ENCODE measurements around the gene TRAF3IP1. TPM values are rescaled to one million over a fixed set of nuclear protein-coding genes. Genes with fewer than 3 reads are reported as not detected.

TRAF3IP1 gene
- polyA plus RNA-seq, 12 donors: 7.1 to 22.5 (median 8.8) TPM; not detected in 1

GRCh38 chr2:238408615-238409340 is 88.5 kb downstream of the TRAF3IP1 start:
- DNase-seq: no peak

GRCh38 chr2:238409341-238410199 is 89.3 kb downstream of the TRAF3IP1 start:
- no peak for DNase-seq

- no peak for DNase-seq
Measured at GRCh38 chr2:238412067-238412767, 91.9 kb downstream of the TRAF3IP1 start.

GRCh38 chr2:238413368-238413767 is 93.0 kb downstream of the TRAF3IP1 start:
- DNase-seq: no peak

- no peak for DNase-seq
Measured at GRCh38 chr2:238415036-238415764, 94.9 kb downstream of the TRAF3IP1 start.

- no peak for DNase-seq
Measured at GRCh38 chr2:238415893-238416292, 95.6 kb downstream of the TRAF3IP1 start.

- no peak for DNase-seq
Measured at GRCh38 chr2:238418196-238418998, 98.1 kb downstream of the TRAF3IP1 start.

GRCh38 chr2:238418999-238419546 is 98.8 kb downstream of the TRAF3IP1 start:
- DNase-seq: no peak

GRCh38 chr2:238420442-238420841 is 100.1 kb downstream of the TRAF3IP1 start:
- DNase-seq: no peak

- no peak for DNase-seq
Measured at GRCh38 chr2:238420878-238421694, 100.8 kb downstream of the TRAF3IP1 start.

- no peak for DNase-seq
Measured at GRCh38 chr2:238421695-238422035, 101.3 kb downstream of the TRAF3IP1 start.

GRCh38 chr2:238422285-238422684 is 102.0 kb downstream of the TRAF3IP1 start:
- no peak for DNase-seq

- no peak for DNase-seq
Measured at GRCh38 chr2:238422940-238423339, 102.6 kb downstream of the TRAF3IP1 start.

- DNase-seq: no peak
Measured at GRCh38 chr2:238423561-238424312, 103.4 kb downstream of the TRAF3IP1 start.

GRCh38 chr2:238424313-238424700 is 104.0 kb downstream of the TRAF3IP1 start:
- DNase-seq: no peak

- no peak for DNase-seq
Measured at GRCh38 chr2:238425505-238425978, 105.2 kb downstream of the TRAF3IP1 start.

GRCh38 chr2:238425979-238426567 is 105.8 kb downstream of the TRAF3IP1 start:
- DNase-seq: peak; percentile 48

Measured in muscle of arm (tissue), 12 donors.